CD4-positive, alpha-beta T cell treated with Interleukin-1 beta for 1 hour (primary cell): ENCODE results near the gene LHFPL3.

ENCODE experiments used
- DNase-seq, 2 donors: peaks; one replicate each; pipeline ENCODE4 v3.0.0-alpha.2; 2020 to 2022

LHFPL3 gene

DNA sequence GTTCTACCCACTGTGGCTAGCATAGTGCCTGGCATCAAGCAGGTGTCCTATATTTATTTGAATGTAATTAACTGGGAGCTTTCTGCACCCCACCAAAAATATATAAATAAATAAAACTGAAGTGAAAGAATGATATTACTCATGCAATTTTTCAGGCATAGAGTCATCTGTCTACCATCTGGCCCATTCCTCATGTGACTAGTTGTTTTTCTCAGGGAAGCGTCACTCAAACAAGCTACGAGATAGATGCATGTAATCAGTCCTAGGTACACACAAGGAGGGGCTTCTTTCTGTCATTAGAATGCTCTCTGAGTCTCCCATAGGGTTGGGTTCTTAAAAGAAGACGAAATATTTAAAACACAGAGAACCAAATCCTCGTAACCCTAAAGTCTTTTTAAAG is 430.1 kb downstream of the LHFPL3 start:
- DNase-seq, result no peak

GRCh38 chr7:104761892-104762291 is 433.5 kb downstream of the LHFPL3 start:
- DNase-seq, result no peak

- no peak for DNase-seq
These were observed 438.7 kb downstream of the LHFPL3 start for GRCh38 chr7:104767113-104767512.

GRCh38 chr7:104767826-104768536 is 439.6 kb downstream of the LHFPL3 start:
- DNase-seq, result no peak

- no peak for DNase-seq
These were observed 444.3 kb downstream of the LHFPL3 start for GRCh38 chr7:104772405-104773345.

- DNase-seq, result no peak
These were observed 445.4 kb downstream of the LHFPL3 start for GRCh38 chr7:104773796-104774195.

GRCh38 chr7:104775531-104775930 is 447.1 kb downstream of the LHFPL3 start:
- DNase-seq, result no peak

DNA sequence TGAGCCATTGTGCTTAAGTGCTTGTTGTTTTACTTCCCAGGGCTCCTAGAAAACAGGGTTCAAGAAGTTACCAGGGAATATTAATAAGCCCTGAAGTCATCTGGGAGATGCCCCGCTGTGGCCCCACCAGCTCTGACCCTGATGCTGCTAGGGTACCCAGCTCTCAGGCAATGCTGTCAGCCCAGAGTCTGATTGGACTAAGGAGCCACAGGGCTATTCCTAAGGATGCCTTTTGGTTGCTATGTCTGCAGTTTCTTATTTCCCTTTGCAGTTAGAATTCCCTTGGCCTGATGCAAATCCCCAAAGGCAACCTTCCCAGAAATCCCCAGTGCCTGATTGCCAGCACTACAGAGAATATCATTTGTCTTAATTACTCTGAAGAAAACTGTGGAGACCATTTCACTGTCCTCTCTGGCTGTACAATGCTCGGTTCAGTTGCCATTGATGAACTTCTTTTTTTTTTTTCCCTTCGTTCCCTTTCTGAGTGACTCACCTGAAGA is 448.9 kb downstream of the LHFPL3 start:
- DNase-seq, result no peak

GRCh38 chr7:104779888-104780287 is 451.5 kb downstream of the LHFPL3 start:
- no peak for DNase-seq

- no peak for DNase-seq
These were observed 456.3 kb downstream of the LHFPL3 start for GRCh38 chr7:104784686-104785085.

- DNase-seq, result no peak
These were observed 461.4 kb downstream of the LHFPL3 start for GRCh38 chr7:104789780-104790179.

GRCh38 chr7:104790440-104790839 is 462.0 kb downstream of the LHFPL3 start:
- no peak for DNase-seq

DNA sequence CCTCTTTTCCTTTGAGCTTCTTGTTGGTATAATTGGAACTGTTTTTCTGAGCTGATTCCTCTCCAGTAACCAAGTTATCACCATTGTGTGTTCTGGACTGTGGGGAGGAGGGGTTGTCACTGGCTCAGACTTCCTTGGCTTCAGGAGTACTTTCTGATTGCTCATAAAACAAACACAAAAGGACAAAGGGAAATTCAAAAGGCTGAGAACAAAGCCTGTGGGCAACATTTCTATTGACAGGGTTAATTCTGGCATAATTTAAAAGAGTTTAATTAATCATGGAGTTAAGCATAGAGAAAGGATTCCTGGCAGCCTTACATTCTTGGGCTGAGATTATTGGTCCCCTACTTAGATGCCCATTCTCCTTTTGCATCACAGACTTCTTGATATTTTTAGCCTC is 462.7 kb downstream of the LHFPL3 start:
- no peak for DNase-seq

DNA sequence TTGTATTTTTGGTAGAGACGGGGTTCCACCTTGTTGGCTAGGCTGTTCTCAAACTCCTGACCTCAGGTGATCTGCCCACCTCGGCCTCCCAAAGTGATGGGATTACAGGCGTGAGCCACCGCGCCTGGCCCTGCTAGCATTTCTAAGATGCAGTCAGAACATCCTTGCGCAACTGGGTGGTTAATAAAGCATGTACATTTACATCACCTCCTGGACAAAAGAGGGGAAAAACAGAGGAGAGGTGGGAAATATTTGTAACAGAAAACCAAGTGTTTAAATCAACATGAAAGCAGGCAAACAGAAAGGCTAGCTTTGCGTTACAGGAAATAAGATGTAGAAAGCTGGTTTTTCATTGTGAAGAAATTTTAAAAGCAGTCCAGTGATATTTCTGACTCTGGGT is 464.7 kb downstream of the LHFPL3 start:
- no peak for DNase-seq

DNA sequence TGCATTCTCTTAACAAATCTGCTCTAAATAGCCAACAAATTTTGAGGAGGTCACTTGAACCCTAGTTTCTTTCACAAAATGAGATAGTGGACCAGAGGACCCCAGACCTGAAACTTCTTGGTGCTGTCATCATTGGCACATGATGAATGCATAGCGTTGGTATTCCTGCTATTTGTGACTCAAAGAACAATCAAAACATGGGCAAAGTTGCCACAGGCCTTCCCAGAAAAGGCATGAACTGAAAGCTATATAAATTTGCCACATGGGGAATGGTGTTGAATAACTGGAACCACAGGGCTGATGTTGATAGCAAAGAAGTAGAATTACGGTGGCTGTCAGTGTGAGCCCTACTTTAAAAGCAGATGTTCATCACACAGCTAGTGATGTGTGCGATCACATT is 465.8 kb downstream of the LHFPL3 start:
- no peak for DNase-seq

GRCh38 chr7:104794589-104794988 is 466.2 kb downstream of the LHFPL3 start:
- DNase-seq, result no peak

- no peak for DNase-seq
These were observed 466.7 kb downstream of the LHFPL3 start for GRCh38 chr7:104795086-104795485.

DNA sequence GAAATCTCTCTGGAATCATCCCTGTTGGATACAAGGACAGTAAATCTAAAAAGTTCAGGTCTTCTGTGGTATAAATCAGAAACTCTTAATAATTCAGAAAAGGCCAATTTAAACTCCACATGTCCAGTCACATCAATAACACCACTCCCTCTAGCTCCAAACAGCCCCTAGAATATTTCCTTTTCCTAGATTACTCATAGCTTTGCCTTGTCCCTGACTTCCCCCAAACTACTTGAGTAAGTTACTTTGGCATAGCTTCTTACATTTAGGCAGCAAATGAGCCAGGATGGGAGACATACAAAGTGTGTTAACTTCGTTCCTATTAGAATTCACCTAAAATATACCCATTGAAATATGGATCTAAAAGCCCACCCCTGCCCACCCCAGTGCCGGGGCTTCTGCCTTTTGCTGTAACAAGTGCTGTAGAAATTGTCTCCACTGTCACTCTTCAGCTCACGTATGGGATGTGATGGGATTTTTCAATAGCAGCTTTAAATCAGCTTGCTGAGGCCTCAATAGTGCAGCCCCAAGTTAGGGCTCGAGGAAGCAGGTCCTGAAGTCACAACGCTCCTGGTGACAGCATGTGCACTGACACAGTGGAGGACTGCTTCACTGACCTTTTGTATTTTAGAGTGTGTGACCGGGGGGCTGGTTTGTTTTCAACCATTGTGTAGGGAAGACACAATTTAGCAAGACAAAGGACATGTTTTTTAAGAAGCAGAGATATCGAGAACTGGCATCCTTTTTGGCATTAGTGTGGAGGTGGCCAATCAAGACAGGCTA is 467.4 kb downstream of the LHFPL3 start:
- DNase-seq, result no peak

- DNase-seq, result no peak
These were observed 471.9 kb downstream of the LHFPL3 start for GRCh38 chr7:104800307-104800706.

- DNase-seq, result no peak
These were observed 472.6 kb downstream of the LHFPL3 start for GRCh38 chr7:104801022-104801421.

DNA sequence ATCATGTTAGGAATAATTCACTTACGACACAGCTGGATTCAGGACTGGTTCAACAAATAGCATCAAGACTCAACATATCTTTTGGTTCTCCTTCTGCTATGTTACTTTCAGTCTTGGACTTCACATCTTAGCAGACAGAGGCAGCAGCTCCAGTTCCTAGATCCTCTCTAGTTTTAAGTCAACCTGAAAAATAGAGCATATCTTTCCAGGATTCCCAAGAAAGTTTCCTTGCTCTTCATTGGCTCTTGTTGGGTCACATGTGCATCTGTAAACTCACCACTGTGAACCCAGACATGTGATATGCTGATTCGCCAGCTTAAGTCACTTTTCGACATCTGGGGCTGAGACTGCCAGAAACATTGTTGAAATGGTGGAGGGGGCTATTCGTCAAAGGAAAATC is 475.5 kb downstream of the LHFPL3 start:
- DNase-seq, result no peak

DNA sequence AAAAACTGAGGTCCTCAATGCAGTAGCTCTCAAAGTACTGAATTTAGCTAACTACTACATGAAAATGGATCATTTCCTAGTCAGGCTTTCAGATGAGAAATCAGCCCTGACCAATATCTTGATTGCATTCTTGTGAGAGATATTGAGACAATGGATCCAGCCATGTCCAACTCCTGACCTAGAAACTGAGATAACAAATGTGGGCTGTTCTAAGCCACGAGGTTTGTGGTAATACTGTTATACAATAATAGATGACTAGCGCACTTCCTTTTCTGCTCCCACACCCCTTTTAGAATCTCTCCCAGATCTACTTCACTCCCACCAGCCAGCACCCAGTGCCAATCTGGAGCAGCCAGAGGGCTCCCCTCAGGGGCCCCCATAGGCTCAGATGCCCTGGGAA is 476.3 kb downstream of the LHFPL3 start:
- DNase-seq, result no peak
